ENCODE results near the gene ZNF256.

The ZNF256 gene

GRCh38 chr19:57947419-57948134 lies at the start of gene ZNF256:
TSS of gene ZNF256 (minus strand) at chr19:57947706. CDS start at chr19:57947474, 232 bp downstream.
- no peak within 1 kb of the TSS for H3K4me3 ChIP-seq (IDR thresholded peaks at IDR 0.05; ENCODE audit: insufficient read depth, low read depth, low read length)
- H2AFZ ChIP-seq (ENCODE audit: low read depth) = no peak within 1 kb of the TSS
- no peak within 1 kb of the TSS for H3K9ac ChIP-seq
- H3K4me2 ChIP-seq = no peak within 1 kb of the TSS
- no peak for TF ChIP-seq CTCF (conservative IDR thresholded peaks at IDR 0.05; ENCODE audit: low read depth, low read length)
- no peak within 1 kb of the TSS for H3K27ac ChIP-seq
- no peaks in the 10 kb centered on the region for H3K27me3 ChIP-seq (ENCODE audit: insufficient read depth, low read depth)
- H3K4me1 ChIP-seq (ENCODE audit: low read depth, poor library complexity, severe bottlenecking) = no peaks in the 10 kb centered on the region
- H4K20me1 ChIP-seq (ENCODE audit: insufficient read depth) = no peaks in the 10 kb centered on the region
- no peaks in the 10 kb centered on the region for H3K79me2 ChIP-seq (ENCODE audit: insufficient read depth, low read depth)
- H3K36me3 ChIP-seq (ENCODE audit: insufficient read depth) = no peaks in the 10 kb centered on the region

- H3K36me3 ChIP-seq (ENCODE audit: insufficient read depth) = no peaks in the 10 kb centered on the region
These were observed 45.3 kb upstream of the ZNF256 start for GRCh38 chr19:57992841-57993240.

DNA sequence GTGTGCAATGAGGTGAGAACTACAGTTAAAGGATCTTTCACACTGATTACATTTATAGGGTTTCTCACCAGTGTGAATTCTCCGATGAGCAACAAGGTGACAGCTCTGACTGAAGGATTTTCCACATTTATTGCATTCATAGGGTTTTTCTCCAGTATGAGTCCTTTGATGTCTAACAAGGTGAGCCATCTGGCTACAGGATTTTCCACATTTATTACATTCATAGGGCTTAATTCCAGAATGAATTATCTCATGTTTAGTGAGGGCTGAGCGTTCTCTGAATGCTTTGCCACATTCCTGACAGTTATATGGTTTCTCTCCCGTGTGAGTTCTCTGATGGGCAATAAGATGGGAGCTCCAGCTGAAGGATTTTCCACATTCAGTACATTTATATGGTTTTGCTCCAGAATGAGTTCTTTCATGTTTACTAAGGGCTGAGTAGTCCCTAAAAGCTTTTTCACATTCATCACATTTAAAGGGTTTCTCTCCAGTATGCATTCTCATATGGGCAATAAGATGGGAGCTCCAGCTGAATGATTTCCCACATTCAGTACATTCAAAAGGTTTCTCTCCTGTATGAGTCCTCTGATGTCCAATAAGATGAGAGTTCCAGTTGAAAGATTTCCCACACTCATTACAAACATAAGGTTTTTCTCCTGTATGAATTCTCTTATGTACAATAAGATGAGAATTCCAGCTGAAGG lies 31.2 kb upstream of the ZNF256 start:
- no peaks in the 10 kb centered on the region for H3K4me1 ChIP-seq (ENCODE audit: low read depth, poor library complexity, severe bottlenecking)
- no peak overlapping the region for H3K27ac ChIP-seq
- H3K27me3 ChIP-seq (ENCODE audit: insufficient read depth, low read depth) = no peaks in the 10 kb centered on the region
- no peak overlapping the region for H2AFZ ChIP-seq (ENCODE audit: low read depth)
- no peak overlapping the region for H3K9ac ChIP-seq
- H3K4me3 ChIP-seq (IDR thresholded peaks at IDR 0.05; ENCODE audit: insufficient read depth, low read depth, low read length) = no peak overlapping the region
- no peaks in the 10 kb centered on the region for H4K20me1 ChIP-seq (ENCODE audit: insufficient read depth)
- TF ChIP-seq CTCF (conservative IDR thresholded peaks at IDR 0.05; ENCODE audit: low read depth, low read length) = no peak
- H3K4me2 ChIP-seq = no peak overlapping the region
- H3K79me2 ChIP-seq (ENCODE audit: insufficient read depth, low read depth) = no peaks in the 10 kb centered on the region
- H3K36me3 ChIP-seq (ENCODE audit: insufficient read depth) = no peaks in the 10 kb centered on the region

More at GRCh38 chr19:57992841-57993240, 45.3 kb upstream of the ZNF256 start:
- Histone ChIP-seq H3K27me3 (ENCODE audit: insufficient read depth, low read depth) (no peaks in the 10 kb centered on the region), H3K27ac (no peak overlapping the region), H4K20me1 (ENCODE audit: insufficient read depth) (no peaks in the 10 kb centered on the region), H3K4me3 (IDR thresholded peaks at IDR 0.05; ENCODE audit: insufficient read depth, low read depth, low read length) (no peak overlapping the region), H3K79me2 (ENCODE audit: insufficient read depth, low read depth) (no peaks in the 10 kb centered on the region), H3K4me2 (no peak overlapping the region), H3K9ac (no peak overlapping the region), H3K4me1 (ENCODE audit: low read depth, poor library complexity, severe bottlenecking) (no peaks in the 10 kb centered on the region), H2AFZ (ENCODE audit: low read depth) (no peak overlapping the region)
- no peak for TF ChIP-seq CTCF (conservative IDR thresholded peaks at IDR 0.05; ENCODE audit: low read depth, low read length)

DNA sequence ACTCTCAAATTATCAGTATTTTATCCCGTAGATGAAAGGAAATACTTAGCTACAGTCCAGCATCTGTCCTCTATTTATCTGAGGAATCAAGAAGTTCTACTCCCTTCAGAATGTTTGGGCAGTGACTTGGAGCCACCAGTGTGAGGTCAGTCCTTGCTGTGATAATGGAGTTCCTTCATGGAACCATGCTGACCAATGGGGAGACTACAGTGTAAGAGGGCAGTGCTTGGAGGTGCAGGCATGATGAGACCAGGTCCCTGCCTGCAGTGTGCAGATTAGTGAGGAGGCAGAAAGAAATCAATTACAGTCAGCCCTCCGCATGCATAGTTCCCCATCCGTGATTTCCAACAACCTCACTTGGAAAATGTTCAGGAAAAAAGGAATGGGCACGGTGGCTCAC lies 26.9 kb upstream of the ZNF256 start, which contains the start of gene C19orf18:
Gene C19orf18, minus strand, starts transcription at position 101 of the 400 bp plus-strand sequence. CDS start 102 bp downstream, outside the sequence.
- TF ChIP-seq CTCF (conservative IDR thresholded peaks at IDR 0.05; ENCODE audit: low read depth, low read length) = no peak
- no peak within 1 kb of the TSS for H3K4me3 ChIP-seq (IDR thresholded peaks at IDR 0.05; ENCODE audit: insufficient read depth, low read depth, low read length)
- H3K27me3 ChIP-seq (ENCODE audit: insufficient read depth, low read depth) = no peaks in the 10 kb centered on the region
- no peaks in the 10 kb centered on the region for H3K4me1 ChIP-seq (ENCODE audit: low read depth, poor library complexity, severe bottlenecking)
- H4K20me1 ChIP-seq (ENCODE audit: insufficient read depth) = no peaks in the 10 kb centered on the region
- no peak within 1 kb of the TSS for H3K9ac ChIP-seq
- H2AFZ ChIP-seq (ENCODE audit: low read depth) = no peak within 1 kb of the TSS
- H3K79me2 ChIP-seq (ENCODE audit: insufficient read depth, low read depth) = no peaks in the 10 kb centered on the region
- H3K27ac ChIP-seq = no peak within 1 kb of the TSS
- H3K4me2 ChIP-seq = no peak within 1 kb of the TSS
- H3K36me3 ChIP-seq (ENCODE audit: insufficient read depth) = no peaks in the 10 kb centered on the region

Measured in KMS-11 (cell line).